HG02870 (cell line): ENCODE measurements around the gene PLSCR3.
"Not testable (repeated sequence)": the region's sequence is repeated elsewhere in the genome, so short reads cannot be mapped to it uniquely, and the experiment has no call there.

Experiments used
- ATAC-seq: cut with Tn5 transposase; IDR thresholded peaks from one replicate; pipeline ENCODE4 v1.9.1; 2021; ENCODE audit warnings: mild to moderate bottlenecking, moderate library complexity; ENCODE audit not compliant: unreplicated experiment

Gene PLSCR3

GRCh38 chr17:7382901-7383300 is 11.4 kb downstream of the PLSCR3 start:
- no peak for ATAC-seq

GRCh38 chr17:7380855-7381683 is 13.3 kb downstream of the PLSCR3 start, which contains the start of gene TNK1:
Gene TNK1 (plus strand): TSS chr17:7381089. CDS start chr17:7382927, 1,838 bp downstream.
- no peak for ATAC-seq

DNA sequence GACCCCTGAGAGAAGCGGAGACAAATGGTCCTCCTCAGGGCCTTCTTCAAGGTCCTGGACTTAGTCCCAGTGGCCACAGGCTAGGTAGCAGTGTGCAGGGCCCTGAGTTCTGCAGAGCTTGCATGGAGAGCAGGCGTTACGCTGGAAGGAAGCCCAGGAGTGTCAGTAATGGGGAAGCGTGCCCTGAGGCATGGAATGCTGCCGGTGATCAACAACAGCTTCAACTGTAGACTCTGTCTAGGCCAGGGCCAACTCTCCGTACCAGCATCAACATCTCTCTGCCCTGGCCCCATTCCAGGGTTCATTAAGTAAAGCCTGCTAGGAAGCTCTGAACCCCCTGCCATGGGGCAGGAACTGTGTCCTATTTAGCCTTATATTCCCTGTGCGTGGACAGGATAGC is 14.0 kb downstream of the PLSCR3 start:
- no peak for ATAC-seq

GRCh38 chr17:7379134-7379533 is 15.2 kb downstream of the PLSCR3 start:
- ATAC-seq = no peak

GRCh38 chr17:7374353-7374752 is 20.0 kb downstream of the PLSCR3 start:
- no peak for ATAC-seq

GRCh38 chr17:7370853-7371252 is 23.5 kb downstream of the PLSCR3 start:
- ATAC-seq = no peak

- no peak for ATAC-seq
Measured at GRCh38 chr17:7369825-7370224, 24.5 kb downstream of the PLSCR3 start.

- ATAC-seq = not testable (repeated sequence)
Measured at GRCh38 chr17:7368599-7368994, 25.7 kb downstream of the PLSCR3 start.

- no peak for ATAC-seq
Measured at GRCh38 chr17:7367918-7368598, 26.3 kb downstream of the PLSCR3 start.

DNA sequence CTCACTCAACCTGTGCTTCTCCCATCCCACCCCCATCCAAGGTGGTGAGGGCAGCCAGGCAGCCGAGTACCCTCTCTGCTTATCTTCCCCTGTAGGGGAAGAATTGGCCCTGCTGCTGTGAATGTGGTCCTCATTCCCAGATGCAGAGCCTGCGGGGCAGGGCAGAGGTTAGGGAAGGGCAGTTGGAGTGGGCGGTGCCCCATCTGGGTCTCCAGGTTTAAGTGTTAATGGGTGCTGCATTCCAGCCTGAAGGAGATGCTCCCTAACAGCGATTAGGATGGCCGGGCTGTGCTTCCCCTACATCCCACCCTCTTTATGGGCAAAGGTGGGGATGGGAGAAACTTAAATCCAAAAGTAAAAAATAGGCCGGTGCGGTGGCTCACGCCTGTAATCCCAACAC is 27.2 kb downstream of the PLSCR3 start:
- no peak for ATAC-seq

DNA sequence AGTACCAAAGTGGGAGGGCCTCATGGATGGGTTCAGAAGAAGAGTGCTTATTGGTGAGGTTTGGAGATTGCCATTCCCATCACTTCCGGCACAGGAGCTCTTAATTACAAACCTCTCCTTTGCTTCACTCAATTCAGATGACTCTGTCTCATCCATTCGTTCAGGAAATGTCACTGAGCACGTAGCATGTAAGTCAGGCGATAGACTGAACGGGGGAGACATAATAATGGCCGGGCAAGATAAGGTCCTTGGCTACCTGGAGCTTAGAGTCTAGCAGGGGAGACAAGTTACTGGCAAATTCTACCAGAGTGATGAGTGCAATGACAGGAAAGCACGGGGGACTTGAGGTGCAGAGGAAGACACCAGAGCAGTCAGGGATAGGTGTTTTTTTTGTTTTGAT is 28.4 kb downstream of the PLSCR3 start:
- not testable (repeated sequence) for ATAC-seq

DNA sequence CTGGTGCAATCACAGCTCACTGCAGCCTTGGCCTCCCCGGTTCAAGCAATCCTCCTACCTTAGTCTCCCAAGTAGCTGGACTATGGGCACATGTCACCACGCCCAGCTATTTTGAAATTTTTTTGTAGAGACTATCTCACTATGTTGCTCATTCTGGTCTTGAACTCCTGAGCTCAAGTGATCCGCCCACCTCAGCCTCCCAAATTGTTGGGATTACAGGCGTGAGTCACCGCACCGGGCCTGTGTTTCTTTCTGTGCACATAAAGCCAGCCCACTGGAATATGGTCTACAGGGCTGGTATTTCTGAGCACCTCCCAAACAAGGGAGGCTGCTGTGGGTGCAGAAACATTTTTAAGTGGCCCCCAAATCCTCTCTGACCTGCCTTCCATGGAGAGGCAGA is 31.0 kb downstream of the PLSCR3 start:
- no peak for ATAC-seq

DNA sequence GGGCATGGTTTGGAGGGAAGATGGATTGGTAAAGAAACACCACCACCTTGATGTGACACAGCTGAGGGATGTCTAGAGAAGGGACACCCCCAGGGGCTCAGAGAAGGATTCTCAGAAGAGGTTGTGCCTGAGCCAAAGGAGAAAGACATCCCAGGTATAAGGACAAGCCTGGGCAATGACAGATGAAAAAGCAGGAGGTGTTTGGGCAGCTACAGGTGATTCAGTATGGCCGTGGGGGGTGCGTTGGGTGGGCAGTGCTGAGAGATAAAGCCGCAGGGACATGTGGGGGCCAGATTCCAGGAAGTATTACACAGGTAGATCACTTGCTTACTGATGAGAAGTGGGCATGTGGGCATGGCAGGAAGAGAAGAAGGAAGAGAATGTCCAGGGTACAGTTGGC is 32.4 kb downstream of the PLSCR3 start:
- no peak for ATAC-seq

DNA sequence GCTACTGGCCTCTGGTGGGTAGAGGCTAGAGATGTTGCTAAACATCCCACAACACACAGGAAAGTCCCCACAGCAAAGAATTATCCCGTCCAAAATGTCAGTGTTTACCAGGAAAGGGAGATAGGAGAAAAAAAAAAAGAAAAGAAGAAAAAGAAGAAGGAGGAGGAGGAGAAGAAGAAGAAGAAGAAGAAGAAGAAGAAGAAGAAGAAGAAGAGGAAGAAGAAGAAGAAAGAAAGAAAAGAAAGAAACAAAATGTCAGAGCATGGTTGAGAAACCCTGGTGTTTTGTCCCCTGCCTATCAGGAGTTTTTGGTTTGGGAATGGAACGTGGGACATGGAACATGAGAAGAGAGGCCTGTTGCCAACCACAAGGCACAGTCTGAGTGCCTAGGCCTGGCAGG is 36.9 kb downstream of the PLSCR3 start:
- no peak for ATAC-seq

DNA sequence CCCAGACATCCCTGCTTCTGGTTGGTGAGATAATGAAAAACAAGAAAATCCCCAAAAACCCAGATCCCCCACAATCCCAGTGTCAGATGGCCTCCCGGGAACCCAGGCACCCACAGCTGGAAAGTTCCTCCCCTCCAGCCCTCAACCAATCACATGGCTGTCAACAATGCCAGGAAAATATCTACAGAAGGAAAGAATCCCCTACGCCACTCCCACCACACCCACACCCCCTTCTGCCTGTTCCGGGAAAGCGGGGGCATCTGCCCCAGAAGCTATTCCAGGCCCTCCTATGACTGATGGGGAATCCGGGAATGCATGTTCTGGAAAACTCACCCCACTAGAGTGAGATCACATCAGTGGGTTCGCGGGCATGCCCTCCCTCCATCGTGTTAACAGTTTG is 37.6 kb downstream of the PLSCR3 start:
- no peak for ATAC-seq

- ATAC-seq = no peak
Measured at GRCh38 chr17:7356072-7356549, 38.2 kb downstream of the PLSCR3 start.

GRCh38 chr17:7355573-7355972 is 38.8 kb downstream of the PLSCR3 start:
- ATAC-seq = no peak

DNA sequence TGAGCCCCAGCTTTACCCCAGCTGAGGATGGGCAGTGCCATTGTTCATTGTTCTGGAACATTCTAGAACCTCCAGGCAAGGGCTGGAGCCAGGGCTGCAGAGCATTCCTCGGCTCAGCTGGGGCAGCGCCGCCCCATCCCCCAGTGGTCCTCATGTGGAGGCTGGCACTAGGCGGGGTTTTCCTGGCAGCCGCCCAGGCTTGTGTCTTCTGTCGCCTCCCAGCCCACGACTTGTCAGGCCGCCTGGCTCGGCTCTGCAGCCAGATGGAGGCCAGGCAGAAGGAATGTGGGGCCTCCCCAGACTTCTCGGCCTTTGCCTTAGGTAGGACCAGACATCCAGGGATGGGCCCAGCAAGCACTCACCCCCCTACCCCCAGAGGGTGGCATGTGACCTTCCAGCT is 39.3 kb downstream of the PLSCR3 start, which contains the start of gene TMEM95:
TMEM95 (plus strand) TSS at position 104 of the 400 bp plus-strand sequence; CDS start at position 153, 49 bp downstream.
- no peak for ATAC-seq

DNA sequence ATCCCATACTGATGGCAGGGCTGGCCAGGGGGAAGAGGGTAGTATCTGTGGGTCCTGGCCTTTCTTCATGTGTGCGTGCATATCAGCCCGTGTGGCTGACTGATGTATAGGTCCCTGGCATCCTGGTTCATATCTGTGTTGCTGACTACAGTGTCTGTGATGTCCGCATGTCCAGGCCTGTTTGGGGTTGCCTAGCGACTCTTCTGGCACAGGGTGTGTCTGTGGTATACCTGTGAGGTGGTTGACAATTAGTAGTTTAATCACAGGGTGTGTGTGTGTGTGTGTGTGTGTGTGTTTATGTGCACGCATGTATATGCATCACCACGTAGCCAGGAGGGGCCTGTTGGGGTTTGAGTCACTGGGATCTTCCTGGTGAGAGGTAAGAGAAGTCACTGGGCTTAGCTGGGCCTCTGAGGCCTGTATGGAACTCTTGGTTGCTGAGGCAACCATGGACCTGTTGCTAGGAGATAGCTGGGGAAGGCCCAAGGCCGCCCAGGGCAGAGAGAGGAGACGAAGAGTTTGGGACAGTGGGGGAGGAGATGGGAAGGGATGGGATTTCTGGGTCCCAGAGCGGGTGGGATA is 40.0 kb downstream of the PLSCR3 start:
- ATAC-seq = no peak

- no peak for ATAC-seq
Measured at GRCh38 chr17:7352910-7353635, 41.3 kb downstream of the PLSCR3 start.

DNA sequence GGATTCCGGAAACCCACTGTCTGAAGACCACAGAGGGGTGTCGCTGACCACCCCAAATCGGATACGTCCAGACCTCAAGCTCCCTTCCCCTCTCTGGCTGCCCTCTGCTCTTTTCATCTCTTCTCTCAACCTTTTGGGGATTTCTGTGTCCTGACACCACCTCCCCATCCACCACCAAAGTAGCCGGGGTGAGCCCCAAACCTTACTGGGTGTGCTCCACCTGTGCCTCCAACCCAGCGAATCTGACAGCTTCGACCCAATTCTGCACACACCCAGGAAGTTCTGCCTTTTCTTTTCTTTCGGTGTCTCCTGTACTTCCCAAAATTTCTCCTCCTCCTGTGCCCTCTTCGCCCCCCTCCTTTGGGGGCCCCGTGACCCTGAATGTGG is 41.8 kb downstream of the PLSCR3 start:
- ATAC-seq = no peak
